HG02610 (cell line): Measurements from ENCODE around the gene DDC.

Source experiments
- ATAC-seq: cut with Tn5 transposase; IDR thresholded peaks from one replicate; pipeline ENCODE4 v1.9.1; 2021; ENCODE audit warnings: mild to moderate bottlenecking, moderate library complexity; ENCODE audit not compliant: unreplicated experiment

The DDC gene

DNA sequence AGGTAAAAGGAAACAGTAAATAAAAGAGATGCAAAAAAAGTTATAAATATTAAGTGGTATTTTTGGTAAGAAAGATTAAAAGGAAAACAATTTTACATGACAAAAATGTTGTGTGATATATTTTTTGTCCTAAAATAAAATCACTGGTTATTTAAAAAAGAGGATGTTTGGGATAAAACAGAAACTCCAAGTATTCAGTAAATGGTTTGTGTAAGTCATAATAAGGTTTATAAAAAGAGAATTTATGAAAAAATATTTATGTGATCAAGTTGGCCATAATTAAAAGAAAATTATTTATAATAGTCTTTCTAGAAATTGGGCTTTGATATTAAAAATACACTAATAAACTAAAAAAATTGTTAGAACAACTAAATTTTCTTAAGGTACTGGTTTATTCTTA is 76.8 kb downstream of the DDC start:
- ATAC-seq, result no peak

DNA sequence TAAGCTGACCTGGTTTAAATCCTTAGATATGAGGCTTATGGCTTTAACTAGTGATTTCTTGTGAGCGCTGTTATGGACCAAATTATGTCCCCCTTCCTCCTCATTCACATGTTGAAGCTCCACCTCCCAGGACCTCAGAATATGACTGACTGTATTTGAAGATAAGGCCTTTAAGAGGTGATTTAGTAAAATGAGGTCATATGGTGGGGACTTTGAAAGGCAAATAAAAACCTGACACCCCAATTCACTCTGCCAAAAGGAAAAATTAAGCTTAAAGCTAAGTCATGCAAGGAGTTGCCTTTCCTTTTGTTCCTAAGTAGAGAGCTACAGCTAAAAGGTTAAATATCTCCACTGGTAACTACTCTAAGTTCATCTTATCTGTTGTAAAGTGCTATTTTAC is 78.7 kb downstream of the DDC start:
- no peak for ATAC-seq

- no peak for ATAC-seq
Observed at GRCh38 chr7:50481867-50482266, 83.3 kb downstream of the DDC start.

- no peak for ATAC-seq
Observed at GRCh38 chr7:50480797-50481196, 84.4 kb downstream of the DDC start.

DNA sequence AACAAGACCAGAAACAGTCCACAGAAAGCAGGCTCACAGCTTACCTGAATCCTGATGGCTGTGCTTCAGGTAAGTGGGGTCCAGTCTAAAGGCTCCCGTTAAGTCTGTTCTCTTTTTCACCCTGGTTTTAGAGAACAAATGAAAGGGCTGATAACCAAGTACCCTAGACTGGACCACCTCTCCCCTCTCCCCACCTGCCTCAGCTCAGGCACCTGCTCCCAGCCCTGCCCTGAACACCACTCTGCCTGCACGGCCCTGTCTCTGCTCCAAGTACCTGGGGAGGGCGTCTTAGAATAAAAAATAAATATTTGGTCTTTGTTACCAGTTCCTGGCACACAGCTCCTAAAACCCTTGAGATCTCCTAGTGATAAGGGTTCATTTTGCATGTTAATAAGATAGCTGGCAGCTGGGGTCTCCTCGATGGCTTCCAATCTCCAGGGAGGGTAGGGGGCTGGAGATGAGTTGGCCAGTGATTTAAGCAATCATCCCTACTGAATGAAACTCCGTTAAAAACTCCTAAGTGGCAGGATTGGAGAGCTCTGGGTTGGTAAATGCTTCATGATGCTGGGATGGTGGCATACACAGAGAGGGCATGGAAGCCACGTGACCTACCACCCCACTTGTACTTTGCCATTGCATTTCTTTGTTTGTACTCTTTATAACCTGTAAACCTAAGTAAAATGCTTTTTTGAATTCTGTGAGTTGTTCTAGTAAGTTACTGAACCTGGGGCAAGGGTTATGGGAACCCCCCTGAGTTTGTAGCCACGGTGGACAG is 85.3 kb downstream of the DDC start:
- no peak for ATAC-seq

DNA sequence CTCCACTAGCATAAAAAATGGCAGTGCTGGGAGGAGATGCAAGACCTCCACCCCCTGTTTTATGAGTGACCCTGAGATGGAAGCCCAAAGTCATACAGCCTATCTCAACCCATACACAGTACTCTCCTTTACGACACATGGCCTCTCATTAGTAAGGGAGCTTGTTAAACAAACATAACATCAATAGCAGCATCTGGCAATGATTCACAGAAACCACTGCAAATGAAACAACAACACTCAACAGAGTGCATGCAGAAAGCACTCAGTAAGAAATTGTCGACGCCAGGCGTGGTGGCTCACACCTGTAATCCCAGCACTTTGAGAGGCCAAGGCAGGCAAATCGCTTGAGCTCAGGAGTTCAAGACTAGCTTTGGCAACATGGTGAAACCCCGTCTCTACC is 87.6 kb downstream of the DDC start:
- ATAC-seq, result no peak

GRCh38 chr7:50476953-50477625 is 88.1 kb downstream of the DDC start:
- ATAC-seq, result no peak

- peak; percentile 67 for ATAC-seq
Observed at GRCh38 chr7:50475340-50475739, 89.9 kb downstream of the DDC start.

DNA sequence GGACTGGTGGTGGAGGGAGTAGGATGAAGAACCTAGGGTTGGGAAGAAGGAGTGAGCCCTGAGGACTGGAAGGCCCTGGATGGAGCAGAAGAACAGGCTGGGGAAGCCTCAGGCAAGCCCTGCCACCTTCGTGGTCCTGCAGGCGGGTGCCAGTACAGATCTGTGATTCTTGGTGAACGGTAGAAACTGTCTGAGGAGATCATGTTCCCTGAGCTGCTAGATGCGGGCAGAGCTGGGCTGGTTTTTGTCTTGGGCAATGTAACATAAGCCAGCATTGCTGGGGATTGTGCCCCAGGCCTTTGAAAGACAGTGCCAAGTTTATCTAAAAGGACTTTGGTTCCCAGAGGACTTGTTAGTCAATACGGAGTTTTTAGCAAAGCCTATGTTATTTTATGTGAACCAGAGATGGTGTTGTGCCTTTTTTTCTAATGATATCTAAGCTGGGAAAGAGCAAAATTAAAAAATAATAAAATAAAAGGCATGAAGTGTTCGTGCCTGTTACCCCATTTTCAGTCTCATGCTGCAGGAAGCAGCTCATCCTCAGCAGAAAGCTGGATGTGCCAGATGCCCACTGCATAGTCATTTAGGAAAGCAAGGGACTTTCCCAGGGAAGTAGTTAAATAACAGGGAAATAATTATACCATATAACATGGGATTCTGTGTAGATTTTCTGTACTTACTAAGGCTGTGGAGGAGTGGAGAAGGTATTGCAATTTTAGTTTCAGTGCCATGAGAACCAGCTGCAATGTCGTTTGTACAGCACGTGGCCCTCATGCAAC is 90.6 kb downstream of the DDC start:
- no peak for ATAC-seq

GRCh38 chr7:50473531-50473930 is 91.7 kb downstream of the DDC start:
- no peak for ATAC-seq

- no peak for ATAC-seq
Observed at GRCh38 chr7:50472427-50472826, 92.8 kb downstream of the DDC start.

GRCh38 chr7:50471970-50472369 is 93.2 kb downstream of the DDC start:
- no peak for ATAC-seq

GRCh38 chr7:50470250-50471163 is 94.7 kb downstream of the DDC start:
- ATAC-seq, result no peak

DNA sequence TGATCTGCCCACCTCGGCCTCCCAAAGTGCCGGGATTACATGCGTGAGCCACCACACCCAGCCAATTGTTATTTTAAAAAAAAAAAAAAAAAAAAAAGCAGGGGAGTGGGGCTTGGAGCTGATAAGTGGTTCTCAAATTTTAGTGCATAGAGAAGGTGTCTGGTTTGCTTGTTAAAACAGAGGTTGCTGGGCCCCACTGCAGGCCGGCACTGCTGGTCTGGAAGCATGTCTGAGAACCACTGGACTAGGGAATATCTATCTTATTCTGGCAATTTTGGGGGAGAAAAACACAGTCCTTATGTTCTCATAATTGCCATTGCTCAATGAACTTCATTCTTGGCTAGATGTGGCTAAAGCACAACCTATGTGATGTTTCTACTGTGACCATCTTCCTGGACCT is 96.0 kb downstream of the DDC start:
- ATAC-seq, result no peak

GRCh38 chr7:50467817-50468610 is 97.2 kb downstream of the DDC start:
- ATAC-seq, result peak; percentile 87

DNA sequence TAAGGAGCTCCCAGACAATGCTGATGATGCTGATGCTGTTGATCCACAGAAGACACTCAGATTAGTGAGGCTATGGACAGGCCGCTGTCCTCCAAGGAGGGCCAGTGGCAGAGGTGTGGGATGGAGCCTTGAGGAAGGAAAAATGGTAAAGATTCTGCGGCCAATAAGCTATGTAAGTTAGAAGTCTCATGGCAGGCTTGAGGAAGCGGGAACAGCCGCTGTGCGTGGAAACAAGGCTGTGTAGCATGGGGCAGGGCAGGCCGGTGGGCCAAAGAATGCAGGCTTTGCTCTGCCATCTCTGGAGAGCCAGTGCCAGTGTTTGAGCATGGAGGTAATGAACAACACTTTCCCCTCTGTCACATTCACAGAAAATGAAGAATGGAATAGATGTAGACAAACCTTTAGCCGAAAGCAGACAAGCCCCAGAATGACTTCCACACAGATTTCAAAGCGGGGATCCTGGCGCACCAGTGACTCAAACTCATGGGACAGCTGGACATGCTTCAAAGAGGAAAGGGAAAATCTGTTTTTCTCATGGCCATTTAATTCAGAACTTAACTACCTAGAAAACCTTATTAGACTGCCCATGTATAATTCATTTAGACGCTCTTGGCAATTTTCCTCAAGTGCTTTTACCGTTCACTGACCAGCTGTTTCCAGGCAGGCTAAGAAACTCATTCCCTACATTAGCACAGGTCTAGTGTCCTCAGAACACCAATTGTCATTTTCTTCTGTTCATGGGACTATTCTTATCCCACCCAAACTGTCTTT is 98.2 kb downstream of the DDC start:
- no peak for ATAC-seq

- ATAC-seq, result no peak
Observed at GRCh38 chr7:50463035-50463434, 102.2 kb downstream of the DDC start.

DNA sequence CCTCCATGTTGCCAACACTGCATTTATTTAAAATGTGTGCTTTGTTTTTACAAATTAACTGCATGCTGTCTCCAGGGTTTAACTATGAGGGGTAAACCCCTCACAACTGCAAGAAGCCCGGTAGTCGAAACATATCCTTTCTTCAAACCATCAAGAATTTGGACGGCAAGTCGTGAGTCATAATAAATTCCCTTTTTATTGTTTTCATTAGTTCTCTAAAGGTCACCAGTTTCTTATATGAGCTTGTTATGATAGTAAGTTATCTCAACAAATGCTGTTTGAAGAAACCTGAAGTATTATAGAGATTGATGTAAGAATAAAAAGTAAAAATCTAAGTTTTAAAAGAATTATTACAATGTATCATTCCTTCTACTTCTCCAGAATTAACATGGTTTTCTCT is 102.8 kb downstream of the DDC start:
- no peak for ATAC-seq

GRCh38 chr7:50461695-50462094 is 103.5 kb downstream of the DDC start:
- ATAC-seq, result no peak
